Large intestine (tissue), 3 donors: Measurements from ENCODE around the gene SPDYE1. TPM values are rescaled to one million over a fixed set of nuclear protein-coding genes. Genes with fewer than 3 reads are reported as not detected.
A peak's percentile ranks its signal among the peaks of the same experiment; 100 is the strongest.
"Not testable (repeated sequence)": the region's sequence is repeated elsewhere in the genome, so short reads cannot be mapped to it uniquely, and the experiment has no call there.

Experiments
- DNase-seq, 2 donors: peaks; one replicate each; pipeline versions ENCODE4 v3.0.0 to v3.0.0-alpha.2; 2013
- H3K27ac ChIP-seq: one replicate; pipeline ENCODE4 v1.5.1; 2013; ENCODE audit warnings: low read length
- H3K27me3 ChIP-seq: 2 replicates; pipeline ENCODE4 v1.6.1; 2013; ENCODE audit warnings: low read length; ENCODE audit not compliant: control insufficient read depth, insufficient read depth
- H3K36me3 ChIP-seq: 2 replicates; pipeline ENCODE4 v1.6.1; 2013; ENCODE audit warnings: low read length; ENCODE audit not compliant: control insufficient read depth, insufficient read depth
- H3K4me1 ChIP-seq: one replicate; pipeline ENCODE4 v1.6.1; 2013; ENCODE audit warnings: low read length; ENCODE audit not compliant: control insufficient read depth, insufficient read depth
- H3K4me3 ChIP-seq: one replicate; pipeline ENCODE4 v1.5.1; 2013; ENCODE audit warnings: low read length
- H3K9me3 ChIP-seq: one replicate; pipeline ENCODE4 v1.6.1; 2013; ENCODE audit warnings: mild to moderate bottlenecking, low read depth, low read length, moderate library complexity; ENCODE audit not compliant: control insufficient read depth
- WGBS: methylation state at CpG from one replicate; pipeline ENCODE4 v1.1.5; 2013; ENCODE audit warnings: low lambda C conversion rate; ENCODE audit not compliant: insufficient coverage; 5-methylcytosine and 5-hydroxymethylcytosine counted together
- polyA plus RNA-seq: library from polyadenylated mRNA; unstranded; fragments of 120-200 nt; gene quantifications from one replicate; pipeline ENCODE4 v1.2.1, GENCODE V29; 2013

The SPDYE1 gene
- polyA plus RNA-seq, 1 donor: 0.72 TPM

GRCh38 chr7:43974033-43974573, 23.6 kb upstream of the SPDYE1 start:
- H3K4me1 ChIP-seq, DNase-seq, H3K36me3 ChIP-seq, H3K4me3 ChIP-seq, H3K9me3 ChIP-seq, H3K27me3 ChIP-seq, H3K27ac ChIP-seq: not testable (repeated sequence)
- no CpG with 5 or more reads among the region's 8 CpGs for WGBS

- H3K27ac ChIP-seq, DNase-seq, H3K4me1 ChIP-seq, H3K27me3 ChIP-seq, H3K9me3 ChIP-seq, H3K4me3 ChIP-seq, H3K36me3 ChIP-seq: not testable (repeated sequence)
- WGBS: no CpG with 5 or more reads among the region's 10 CpGs
These were observed 22.8 kb upstream of the SPDYE1 start for GRCh38 chr7:43974725-43975482.

DNA sequence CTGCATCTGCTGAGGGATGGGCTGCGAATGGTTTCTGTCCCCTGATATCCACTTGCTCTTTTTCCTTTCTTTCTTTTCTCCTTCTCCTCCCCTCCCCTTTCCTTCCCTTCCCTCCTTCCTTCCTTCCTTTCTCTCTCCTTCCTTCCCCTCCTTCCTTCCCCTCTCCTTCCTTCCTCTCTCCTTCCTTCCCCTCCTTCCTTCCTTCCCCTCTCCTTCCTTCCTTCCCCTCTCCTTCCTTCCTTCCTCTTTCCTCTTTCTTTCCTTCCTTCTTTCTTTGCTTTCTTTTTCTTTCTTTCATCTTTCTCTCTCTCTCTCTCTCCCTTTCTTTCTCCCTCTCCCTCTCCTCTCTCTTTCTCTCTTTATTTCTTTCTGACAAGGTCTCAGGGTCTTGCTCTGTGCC, 20.2 kb upstream of the SPDYE1 start:
- no CpG with 5 or more reads among the region's 1 CpG for WGBS
- Histone ChIP-seq H3K4me3 (no peak overlapping the region), H3K36me3 (no peaks in the 10 kb centered on the region), H3K4me1 (no peaks in the 10 kb centered on the region), H3K27me3 (no peaks in the 10 kb centered on the region), H3K27ac (no peak overlapping the region), H3K9me3 (no peaks in the 10 kb centered on the region)
- DNase-seq: no peak

GRCh38 chr7:43978102-43978501, 19.6 kb upstream of the SPDYE1 start:
- no CpG with 5 or more reads among the region's 11 CpGs for WGBS
- not testable (repeated sequence) for H3K4me3 ChIP-seq, H3K27me3 ChIP-seq, H3K9me3 ChIP-seq, DNase-seq, H3K36me3 ChIP-seq, H3K4me1 ChIP-seq, H3K27ac ChIP-seq

GRCh38 chr7:43982848-43983247, 14.8 kb upstream of the SPDYE1 start:
- not testable (repeated sequence) for H3K36me3 ChIP-seq, H3K27me3 ChIP-seq, H3K4me1 ChIP-seq, H3K9me3 ChIP-seq, H3K27ac ChIP-seq, H3K4me3 ChIP-seq, DNase-seq
- WGBS: no CpG with 5 or more reads among the region's 6 CpGs

DNA sequence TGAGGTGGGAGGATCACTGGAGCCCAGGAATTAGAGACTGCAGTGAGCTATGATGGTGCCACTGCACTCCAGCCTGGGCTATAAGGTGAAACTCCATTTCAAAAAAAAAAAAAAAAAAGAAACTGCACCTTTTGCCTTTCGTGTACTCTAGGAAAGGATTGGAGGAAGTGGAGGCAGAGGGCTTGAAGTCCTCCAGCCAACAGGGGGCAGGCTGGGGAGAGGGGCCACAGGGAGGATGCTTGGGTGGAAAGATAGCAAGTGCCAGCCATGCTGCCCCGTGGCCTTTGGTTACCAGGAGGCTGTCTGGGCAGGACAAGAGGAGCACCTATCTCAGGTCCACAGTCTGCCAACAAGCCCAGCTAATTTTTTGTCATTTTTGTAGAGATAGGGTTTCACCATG, 14.0 kb upstream of the SPDYE1 start:
- H3K9me3 ChIP-seq, H3K4me1 ChIP-seq, H3K4me3 ChIP-seq, DNase-seq, H3K27me3 ChIP-seq, H3K36me3 ChIP-seq, H3K27ac ChIP-seq: not testable (repeated sequence)
- WGBS: no CpG with 5 or more reads among the region's 2 CpGs

- WGBS: no CpG with 5 or more reads among the region's 33 CpGs
These were observed 11.5 kb upstream of the SPDYE1 start for GRCh38 chr7:43985904-43986864.

DNA sequence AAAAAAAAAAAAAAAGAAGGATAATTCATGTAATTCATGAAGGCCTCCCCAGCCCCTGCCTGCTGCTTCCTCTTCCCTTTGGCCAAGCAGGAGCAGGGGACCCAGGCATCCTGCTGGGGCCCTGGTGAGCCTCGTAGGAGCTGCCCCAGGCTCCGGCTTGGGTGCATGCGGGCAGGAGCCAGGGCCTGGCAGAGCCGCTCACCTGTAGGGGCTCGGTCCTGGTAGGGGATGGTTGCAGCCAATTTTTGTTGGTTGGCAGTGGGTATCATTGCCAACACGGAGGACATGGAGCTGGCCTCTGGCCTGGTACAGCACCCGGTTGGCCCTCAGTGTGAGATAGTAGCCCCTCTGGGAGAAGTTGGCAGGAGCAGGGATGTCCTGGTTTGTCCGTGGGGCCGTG, 10.2 kb upstream of the SPDYE1 start:
- not testable (repeated sequence) for H3K9me3 ChIP-seq, H3K36me3 ChIP-seq, H3K27me3 ChIP-seq, H3K4me3 ChIP-seq, H3K4me1 ChIP-seq, H3K27ac ChIP-seq, DNase-seq
- whole genome bisulfite sequencing: no CpG with 5 or more reads among the region's 9 CpGs

More at GRCh38 chr7:43985904-43986864, 11.5 kb upstream of the SPDYE1 start:
- H3K4me3 ChIP-seq, H3K36me3 ChIP-seq, H3K9me3 ChIP-seq, H3K27ac ChIP-seq, H3K4me1 ChIP-seq, H3K27me3 ChIP-seq: not testable (repeated sequence)
- peak; percentile 20 to 56 for DNase-seq

DNA sequence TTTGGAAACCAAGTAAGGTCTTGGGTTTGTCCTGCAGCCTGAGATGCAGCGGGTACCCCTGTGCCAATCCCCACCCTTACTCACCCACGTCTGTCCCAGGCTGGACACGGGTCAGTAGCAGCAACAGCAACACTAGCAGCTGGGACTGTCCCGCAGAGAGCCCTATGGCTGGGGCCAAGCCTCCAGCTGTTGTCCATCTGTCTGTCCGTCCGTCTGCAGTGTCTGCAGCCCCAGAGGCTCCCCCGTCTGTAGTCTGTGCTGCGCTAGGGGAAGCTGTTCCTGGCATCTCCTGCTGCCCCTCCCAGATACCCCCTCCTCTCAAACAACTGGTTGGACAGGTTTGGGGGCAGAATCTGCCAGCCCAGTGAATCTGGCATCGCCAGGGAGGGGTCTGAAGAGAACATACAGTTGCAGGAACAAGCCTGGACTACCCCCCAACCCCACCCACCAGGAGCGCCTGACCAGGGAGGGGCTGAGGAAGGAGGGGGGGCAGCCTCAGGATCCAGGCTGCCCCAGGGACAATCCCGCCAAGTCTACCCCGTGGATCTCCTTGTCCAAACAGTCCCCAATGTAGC, 7.6 kb upstream of the SPDYE1 start:
- not testable (repeated sequence) for DNase-seq, H3K36me3 ChIP-seq, H3K4me1 ChIP-seq, H3K9me3 ChIP-seq, H3K27me3 ChIP-seq, H3K27ac ChIP-seq, H3K4me3 ChIP-seq
- WGBS: no CpG with 5 or more reads among the region's 12 CpGs

DNA sequence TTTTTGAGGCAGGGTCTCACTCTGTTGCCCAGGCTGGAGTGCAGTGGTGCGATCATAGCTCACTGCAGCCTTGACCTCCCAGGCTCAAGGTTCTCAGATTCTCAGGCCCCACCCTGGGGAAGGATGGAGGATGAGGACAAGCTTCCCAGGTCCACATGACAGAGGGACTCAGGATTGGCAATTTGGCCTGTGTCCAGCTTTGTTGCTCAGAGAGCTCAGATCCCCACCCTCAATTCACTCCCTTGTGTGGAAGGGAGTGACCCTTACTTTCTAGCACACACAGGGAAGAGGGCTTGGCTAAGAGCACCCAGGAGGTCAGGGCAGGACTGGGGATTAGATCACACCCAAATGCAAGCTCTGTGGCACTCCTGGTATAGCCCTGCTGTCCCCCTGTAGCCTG, 6.9 kb upstream of the SPDYE1 start:
- not testable (repeated sequence) for H3K36me3 ChIP-seq, H3K27ac ChIP-seq

More for the DNA sequence above, 6.9 kb upstream of the SPDYE1 start:
- not testable (repeated sequence) for H3K27me3 ChIP-seq, H3K4me1 ChIP-seq, H3K4me3 ChIP-seq, H3K9me3 ChIP-seq, DNase-seq
- no CpG with 5 or more reads among the region's 1 CpG for WGBS
